ENCODE data around the gene TRIP4.

- TF ChIP-seq EP300 (IDR thresholded peaks at IDR 0.05), result no peak
- TF ChIP-seq, protein P1, sequence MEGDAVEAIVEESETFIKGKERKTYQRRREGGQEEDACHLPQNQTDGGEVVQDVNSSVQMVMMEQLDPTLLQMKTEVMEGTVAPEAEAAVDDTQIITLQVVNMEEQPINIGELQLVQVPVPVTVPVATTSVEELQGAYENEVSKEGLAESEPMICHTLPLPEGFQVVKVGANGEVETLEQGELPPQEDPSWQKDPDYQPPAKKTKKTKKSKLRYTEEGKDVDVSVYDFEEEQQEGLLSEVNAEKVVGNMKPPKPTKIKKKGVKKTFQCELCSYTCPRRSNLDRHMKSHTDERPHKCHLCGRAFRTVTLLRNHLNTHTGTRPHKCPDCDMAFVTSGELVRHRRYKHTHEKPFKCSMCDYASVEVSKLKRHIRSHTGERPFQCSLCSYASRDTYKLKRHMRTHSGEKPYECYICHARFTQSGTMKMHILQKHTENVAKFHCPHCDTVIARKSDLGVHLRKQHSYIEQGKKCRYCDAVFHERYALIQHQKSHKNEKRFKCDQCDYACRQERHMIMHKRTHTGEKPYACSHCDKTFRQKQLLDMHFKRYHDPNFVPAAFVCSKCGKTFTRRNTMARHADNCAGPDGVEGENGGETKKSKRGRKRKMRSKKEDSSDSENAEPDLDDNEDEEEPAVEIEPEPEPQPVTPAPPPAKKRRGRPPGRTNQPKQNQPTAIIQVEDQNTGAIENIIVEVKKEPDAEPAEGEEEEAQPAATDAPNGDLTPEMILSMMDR (IDR thresholded peaks at IDR 0.05), result no peak
- TF ChIP-seq POLR2AphosphoS5 (IDR thresholded peaks at IDR 0.05), result no peak
Observed at GRCh38 chr15:64443747-64444621, 56.3 kb downstream of the TRIP4 start.

Data from sigmoid colon (tissue), 4 donors.